Right forelimb (tissue), 1 donor: ENCODE data around the gene NR5A1.

Experiments used
- DNase-seq: peaks from one replicate; pipeline ENCODE4 v3.0.0-alpha.2; 2018

The NR5A1 gene

DNA sequence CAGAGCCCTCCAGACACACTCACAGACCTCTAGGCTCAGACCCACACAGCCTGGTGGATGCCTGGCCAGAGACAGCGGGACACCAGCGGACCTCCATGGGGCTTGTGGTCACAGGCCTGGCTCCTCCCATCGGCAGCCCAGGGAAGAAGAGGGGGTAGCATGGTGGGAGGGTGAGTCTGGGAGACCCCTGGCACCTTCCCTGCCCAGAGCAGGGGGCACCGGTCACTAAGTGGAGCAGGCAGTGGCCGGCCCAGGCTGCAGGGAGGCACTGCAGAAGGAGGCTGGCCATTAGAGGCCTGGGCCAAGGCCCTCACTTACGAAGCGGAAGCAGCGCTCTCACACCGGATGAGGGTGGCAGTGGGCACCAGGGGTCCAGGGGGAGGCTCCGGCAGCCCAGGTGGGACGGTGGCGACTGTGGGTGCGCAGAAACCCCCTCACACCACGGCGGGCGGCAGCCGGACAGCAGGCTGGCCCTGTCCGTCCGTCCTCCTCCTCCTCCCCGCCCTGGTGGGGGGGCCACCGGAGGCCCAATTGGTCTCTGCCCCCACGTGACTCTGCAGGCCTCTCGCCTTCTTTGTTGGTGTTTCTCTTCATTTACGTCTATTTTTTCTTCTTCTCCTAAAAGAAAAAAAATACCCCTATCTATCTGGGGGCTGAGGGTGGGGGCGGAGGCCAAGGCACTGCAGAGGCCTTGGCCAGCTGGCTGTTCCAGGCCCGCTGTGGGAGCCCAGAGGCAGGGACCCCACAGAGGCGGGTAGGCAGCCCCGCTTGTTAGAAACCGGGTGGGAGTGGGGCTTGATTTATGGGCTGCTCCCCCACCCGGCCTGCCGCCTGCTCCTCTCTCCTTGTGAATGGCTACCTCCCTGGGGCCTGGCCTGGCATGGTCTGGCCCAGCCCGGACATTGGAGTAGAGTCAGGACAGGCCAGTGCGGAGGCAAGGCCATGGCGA, at the start of gene NR5A1:
TSS of gene NR5A1 (minus strand) at position 469 of the 949 bp plus-strand sequence. CDS start 4,004 bp downstream, outside the sequence.
- no peak for DNase-seq

DNA sequence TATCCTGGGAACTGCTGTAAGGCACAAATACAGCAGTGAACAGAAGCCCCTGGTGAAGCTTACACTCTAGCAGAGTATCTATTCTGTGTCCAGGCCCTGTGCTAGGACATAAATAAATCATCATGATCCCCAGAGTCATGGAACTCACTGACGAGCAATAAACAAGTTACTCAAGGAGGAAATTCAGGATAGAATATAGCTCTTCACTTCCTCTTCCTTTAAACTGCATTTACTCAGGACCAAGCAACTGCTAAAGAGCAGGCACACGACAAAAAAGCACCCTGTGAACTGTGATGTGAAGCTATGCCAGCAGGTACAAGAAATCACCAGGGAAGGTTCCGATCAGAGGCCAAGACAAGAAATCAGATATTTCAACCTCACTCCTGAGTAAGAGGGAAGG, 47.8 kb upstream of the NR5A1 start:
- DNase-seq = no peak

DNA sequence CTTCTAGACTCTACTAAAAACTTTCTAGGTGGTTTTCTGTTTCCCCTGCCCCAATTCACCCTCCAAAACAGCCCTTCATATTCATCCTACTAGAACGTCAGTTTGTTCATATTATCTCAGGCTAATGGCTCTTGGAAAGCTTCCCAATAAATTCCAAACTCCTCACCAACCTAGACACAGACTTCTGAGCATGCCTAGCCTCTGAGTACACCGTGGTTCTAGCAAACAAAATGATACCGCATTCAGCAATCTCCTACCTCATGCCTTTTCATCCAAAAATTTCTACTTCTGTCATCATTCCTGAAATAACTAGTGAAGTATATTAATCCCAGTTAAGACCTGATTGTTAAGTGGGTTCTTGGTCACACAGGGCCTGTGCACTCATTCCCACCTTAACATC, 46.5 kb upstream of the NR5A1 start:
- no peak for DNase-seq

DNA sequence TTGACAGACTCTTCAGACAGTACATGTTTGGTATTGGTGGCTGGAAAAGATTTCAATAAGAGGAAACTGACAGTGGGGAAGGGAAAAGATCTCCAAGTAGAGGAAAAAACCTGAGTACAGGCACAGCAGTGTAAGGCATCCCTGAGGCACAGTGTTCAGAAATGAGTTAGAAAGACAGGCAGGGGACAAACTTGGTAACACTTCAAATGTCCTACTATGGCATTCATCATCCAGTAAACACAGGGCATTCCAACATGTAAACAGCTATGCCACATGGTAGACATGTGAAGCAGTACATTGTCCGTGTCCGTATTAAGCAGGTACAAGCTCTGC, 45.0 kb upstream of the NR5A1 start:
- DNase-seq = no peak

DNA sequence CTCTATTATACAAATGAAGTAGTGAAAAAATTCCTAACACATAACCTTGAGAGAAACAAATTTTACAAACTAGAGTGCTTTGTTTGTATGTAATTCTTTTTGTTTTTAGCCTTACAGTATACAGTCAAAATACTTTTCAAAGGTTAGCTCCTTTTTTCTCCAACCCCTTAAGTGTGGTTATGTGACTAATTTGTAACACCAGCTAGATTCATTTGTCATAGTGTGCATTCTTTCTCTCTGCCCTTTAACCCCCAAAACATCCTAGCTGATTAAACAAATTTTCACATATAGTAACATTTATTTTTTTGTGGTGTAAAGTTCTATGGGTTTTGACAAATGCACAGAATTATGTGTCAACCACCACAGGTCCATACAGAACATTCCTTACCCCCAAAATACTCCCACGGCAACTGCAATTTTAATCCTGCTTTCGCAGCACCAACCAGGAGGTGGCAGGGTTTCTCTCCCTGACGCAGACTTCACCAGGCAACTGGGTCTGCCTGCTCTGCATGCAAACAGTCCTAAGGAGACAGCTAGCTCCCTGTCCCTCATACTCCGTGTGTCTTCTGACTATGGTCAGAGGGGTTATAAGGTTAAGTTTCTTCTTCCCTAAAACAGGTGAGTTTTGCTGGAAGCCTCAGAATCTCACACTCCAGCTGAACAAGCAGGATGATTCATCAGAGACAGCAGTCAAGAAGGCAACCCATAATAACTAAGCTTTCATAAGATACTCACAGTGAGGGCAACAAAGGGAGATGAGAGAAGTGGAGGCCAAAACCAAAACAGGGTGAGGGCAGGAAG, 44.5 kb upstream of the NR5A1 start:
- DNase-seq = peak; percentile 54

DNA sequence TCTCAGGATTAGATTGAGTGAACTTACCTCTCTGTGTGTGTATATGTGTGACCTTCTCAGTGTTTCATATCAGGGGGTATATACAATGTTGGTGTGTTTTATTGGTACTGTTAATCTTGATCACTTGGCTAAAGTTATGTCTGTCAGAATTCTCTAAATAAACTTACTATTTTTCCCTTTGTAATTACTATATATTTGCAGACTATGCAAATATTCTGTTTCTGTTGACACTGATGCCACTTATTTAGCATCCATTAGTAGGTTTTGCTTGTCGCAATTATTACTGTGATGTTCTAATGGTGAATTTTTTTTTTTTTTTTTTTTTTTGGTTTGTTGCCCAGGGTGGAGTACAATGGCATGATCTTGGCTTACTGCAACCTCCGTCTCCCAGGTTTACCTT, 42.9 kb upstream of the NR5A1 start:
- DNase-seq = no peak

DNA sequence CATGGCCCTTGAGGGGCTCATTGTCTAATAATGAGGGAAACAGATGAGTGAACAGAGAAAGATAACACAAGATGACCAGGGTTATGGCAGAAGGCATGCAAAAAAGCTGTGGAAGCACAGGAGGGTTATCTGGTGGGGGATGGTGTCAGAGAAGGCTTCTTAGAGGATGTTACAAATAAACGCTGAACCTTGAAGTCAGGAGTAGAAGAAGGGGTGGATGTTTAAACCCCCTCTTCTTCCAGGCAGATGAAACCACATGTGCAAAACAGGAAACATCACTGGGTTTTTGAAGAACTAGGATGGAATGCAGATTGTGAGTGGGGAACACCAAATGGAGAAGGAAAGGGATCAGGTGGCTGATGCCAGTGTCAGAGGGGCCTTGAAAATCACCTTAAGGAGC, 41.8 kb upstream of the NR5A1 start:
- no peak for DNase-seq

DNA sequence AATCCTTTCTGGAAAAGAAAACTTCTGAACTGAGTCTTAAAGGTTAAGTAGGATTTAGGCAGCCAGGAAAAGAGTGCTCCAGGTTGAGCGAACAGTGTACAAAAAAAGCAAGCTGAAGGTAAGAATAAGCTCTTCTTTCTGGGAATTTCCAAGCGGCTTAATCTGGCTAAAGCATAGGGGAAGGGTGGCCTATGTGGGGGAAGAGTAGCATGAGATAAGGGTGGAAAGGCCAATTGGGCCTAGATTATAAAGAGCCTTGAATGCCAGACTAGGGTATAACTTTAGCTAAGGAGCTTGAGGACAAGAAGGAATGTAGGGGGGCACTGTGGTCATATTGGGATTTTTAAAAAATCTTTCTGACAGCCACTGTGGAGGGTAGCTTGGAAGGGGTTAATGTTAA, 37.3 kb upstream of the NR5A1 start:
- DNase-seq = no peak

DNA sequence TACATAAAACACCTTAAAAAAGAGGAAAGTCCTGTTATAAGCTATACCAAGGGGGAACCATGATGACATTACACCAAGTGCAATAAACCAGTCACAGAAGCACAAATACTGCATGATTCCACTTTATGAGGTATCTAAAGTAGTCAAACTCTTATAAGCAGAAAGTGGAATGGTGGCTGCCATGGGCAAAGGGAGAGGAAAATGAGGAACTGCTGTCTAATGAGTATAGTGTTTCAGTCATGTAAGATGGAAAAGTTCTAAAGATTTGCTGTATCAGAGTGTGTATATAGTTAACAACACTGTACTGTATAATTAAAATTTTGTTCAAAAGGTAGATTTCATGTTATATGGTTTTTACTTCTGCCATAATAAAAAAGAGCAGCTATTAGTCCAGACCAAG, 34.6 kb upstream of the NR5A1 start:
- no peak for DNase-seq

DNA sequence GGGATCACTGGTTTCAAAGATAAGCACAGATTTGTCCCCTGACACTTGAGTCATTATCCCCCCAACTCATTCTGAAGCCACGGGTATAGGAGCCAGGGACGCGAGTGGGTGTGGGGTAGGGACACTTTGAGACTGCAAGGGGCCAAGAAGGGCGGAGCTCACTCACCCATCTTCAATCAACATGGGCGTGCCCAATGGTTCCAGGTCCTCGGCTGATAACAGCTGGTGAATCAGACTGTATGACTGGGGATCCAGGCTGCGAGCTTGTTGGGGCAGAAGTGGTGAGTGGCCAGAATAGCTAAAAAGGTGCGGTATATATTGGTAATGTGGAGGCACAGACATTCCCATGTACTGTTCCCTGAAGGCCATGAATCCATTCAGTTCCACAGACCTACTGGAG, 30.7 kb upstream of the NR5A1 start:
- DNase-seq = no peak

DNA sequence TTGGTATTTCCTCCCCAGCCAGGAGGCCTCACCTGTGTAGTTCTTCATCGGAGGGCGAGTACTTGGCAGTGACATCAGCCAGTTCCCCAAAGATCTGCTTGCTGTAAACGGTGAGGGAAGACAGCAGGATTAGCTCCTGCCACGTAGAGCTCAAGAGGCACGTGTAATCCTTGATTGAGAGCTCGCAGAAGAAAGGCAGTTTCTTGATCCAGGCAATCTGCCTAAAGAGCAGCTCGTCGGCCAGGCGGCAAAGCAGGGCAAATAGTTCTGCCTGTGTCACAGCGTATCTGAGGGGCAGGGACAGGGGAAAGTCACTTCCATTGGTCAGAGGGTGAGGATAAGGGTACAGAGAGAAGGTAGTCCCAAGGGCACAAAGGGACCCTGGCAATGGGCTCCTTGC, 28.6 kb upstream of the NR5A1 start:
- no peak for DNase-seq

DNA sequence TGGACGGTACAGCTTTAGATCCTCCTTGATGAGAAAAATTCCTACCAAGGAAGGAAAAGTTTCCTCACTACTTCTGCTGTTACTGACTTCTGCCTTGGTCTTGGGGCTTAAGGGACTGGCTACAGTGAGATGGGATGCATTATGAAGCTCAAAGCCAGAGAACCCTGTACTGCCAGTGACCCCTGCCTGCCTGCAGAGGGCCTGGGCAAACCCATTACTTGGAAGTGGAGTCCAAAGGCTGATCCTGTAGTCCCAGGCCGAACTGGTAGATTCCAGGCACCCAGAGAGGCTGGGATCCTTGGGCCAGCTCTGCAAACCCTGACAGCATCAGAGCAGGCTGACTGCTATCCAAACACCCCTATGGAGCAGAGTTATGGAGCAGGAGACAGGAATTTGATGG, 25.7 kb upstream of the NR5A1 start:
- no peak for DNase-seq

DNA sequence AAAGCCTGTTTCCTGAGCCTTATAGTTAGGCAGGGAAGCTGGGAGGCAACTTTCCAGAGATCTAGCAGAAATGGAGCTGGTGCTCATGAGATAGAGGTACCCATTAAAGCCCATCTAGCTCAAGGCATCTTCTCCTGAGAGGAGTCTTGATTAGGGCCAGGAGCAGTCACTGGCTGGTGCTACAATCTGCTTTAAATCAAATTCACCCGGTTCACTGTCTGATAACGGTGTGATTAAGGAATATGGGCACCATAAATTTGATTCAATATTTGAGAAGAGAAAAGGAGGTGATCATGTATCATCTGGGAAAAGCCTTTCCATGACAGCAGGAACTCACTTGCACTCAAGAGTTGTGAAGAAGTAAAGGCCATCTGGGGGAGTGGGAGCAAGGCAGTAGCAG, 23.9 kb upstream of the NR5A1 start:
- no peak for DNase-seq

DNA sequence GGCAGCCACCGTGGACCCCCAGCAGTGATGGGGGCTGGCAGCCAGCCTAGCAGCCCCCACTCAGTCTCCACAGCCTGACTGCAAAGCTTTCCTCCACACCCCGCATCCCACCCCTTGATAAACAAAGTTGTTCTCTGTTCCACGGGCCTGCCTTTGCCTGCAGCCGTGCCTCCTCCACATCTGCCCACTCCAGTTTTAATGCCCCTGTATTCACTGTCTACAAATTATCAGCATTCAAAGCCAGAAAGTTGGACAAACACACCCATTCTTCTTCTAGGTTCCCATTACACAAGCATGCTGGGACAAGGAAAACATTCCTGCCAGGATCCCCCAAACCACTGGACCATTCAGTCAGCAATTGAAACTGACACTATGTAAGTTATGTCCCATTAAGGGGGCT, 23.0 kb upstream of the NR5A1 start:
- no peak for DNase-seq

DNA sequence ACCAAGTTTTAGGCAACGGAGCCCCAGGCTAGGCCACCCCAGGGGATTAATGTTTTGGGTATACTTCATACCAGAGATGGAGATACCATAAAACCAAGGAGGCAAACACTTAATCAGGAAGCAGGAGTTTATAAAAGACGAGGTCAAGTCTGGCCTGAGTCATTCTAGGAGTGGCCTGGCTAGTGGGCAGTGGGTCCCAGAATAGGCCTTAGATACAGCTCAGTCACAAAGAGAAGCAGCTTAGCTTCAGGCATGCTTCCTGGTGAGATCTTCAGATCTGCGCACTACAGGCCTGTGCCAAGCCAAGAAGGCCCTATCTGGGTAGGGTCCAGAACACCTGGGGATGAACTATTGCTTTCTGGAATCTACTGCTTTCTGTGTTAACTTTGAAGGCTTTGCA, 20.6 kb upstream of the NR5A1 start:
- DNase-seq = no peak

DNA sequence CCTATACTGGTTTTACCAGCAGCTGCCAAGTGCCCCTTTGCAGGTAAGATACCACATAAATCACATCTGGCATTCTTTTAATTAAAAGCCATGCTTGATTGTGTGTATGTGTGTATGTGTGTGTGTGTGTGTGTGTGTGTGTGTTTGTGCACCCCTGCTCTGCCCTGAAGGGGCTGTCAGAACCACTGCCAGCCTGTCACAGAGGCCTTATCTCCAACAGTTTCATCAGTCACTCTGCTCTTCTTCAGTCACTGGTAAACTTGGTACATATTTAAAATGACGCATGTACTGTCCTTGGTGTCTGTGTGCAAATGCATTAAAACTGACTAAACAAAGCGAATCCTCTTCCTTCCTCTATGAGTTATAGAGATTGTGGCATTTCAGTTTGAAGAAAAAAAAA, 19.0 kb upstream of the NR5A1 start:
- DNase-seq = no peak

DNA sequence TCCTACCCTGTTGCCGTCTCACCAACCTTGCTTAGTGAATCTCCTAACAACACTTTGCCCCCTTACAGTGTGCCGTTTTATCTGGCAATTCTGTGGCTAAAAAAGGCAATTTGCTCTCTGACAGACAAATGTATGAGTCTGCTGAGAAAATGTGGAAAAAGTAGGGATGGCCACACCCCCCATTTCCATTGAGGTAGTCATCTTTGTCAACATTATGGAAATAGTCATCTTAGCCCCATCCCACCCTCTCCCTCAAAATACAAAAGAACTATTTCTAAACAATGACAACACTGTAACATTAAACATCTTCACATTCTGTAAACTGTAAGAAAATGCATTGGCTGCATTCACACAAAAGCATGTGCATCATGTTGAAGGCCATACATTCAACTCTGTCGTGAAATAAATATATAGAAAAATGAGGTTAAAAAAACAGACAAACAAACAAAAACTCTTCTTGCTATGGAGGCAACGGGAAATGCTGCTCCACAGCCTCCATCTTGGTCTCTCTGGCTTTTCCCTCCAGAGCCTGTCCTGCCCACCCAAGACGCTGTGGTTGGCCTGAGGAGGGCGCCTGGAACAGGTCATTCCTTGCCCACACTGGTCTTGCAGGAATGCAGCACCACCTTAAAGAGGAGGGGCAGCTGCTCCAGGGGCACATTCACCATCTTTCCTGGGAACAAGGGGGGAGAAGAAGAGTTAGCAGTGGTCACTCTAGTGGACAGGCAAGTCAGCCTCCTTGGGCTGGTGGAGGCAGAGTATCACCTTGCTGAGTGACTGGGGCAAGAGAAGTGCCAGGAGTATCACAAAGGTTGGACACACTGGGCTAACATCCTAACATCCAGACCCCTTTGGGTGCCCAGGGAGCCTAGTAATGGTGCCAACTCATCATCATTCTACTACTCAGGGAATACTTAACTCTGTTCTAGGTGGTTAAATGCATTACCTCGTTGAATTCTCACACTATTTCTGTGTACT, 15.2 kb upstream of the NR5A1 start:
- no peak for DNase-seq

DNA sequence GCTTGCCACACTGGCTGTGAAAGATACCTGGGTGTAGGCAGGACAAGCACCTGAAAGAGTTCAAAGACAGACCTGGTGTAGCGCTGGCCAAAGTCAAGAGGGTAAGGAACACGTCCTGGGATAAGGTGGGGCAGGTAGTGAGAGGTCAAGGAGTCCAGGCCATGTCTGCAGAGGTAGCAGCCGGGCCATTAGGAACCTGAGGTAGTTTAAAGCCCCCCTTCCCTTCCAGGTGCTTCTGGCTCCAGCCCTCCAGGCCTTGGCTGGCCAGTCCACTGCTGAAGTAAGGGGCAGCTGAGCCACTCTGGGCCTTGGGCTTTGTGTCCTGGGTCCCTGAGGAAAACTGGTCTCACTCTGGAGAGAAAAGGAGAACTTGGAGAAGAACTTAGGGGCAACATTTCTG, 13.9 kb upstream of the NR5A1 start:
- no peak for DNase-seq

DNA sequence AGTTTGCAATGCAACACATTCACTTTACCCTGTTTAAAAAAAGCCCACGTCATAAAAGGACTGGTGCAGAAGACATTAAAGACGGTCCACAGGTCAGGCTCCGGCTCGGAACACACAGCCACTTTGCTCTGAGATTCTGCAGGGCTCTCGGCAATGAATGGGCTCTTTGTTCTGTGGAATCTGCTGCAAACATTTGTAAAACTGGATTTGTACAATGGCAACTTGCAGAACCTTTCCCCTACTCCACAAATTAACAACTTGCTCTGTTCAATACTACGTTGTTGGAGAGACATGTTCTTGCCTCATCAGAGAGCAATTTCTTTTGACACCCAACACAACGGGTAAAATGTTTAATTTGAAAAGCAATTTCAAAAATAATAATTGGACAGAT, 13.0 kb upstream of the NR5A1 start:
- DNase-seq = no peak

DNA sequence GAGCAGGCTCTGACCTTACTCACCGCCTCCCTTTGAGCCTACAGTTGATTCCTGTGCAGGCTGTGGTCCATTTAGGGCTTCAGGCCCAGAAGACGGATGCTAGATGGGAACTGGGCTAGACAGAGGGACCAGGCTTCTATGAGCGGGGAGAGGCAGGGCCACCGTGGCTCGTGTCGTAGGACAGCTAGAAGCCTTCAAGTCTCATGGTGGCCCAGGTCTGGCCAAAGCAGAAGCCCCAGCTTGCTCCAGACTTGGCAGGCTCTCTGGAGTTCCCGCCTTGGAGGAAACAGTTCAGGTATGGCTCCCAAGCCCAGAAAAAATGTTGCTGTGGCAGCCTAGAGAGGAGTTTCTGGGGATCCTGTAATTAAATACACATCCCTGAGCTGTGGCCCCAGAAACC, 10.9 kb upstream of the NR5A1 start:
- DNase-seq = no peak

DNA sequence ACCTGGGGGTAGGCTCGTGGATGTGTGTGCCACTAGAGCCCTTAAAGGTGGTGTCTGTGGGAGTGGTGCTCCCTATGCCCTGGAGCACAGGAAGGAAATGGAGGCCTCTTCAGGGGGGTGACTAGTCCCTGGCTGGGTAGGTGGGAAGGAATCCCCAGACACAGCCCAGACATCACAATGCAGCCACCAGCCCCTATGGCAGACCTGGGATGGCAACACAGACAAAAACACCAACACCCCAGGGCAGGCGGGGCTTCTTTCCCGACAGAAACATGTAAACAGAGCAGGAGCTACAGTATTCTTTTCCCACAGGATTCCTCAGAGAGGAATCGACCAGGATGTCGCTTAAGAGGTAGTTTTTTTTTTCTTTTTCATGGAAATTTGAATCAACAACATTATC, 10.4 kb upstream of the NR5A1 start:
- DNase-seq = no peak

DNA sequence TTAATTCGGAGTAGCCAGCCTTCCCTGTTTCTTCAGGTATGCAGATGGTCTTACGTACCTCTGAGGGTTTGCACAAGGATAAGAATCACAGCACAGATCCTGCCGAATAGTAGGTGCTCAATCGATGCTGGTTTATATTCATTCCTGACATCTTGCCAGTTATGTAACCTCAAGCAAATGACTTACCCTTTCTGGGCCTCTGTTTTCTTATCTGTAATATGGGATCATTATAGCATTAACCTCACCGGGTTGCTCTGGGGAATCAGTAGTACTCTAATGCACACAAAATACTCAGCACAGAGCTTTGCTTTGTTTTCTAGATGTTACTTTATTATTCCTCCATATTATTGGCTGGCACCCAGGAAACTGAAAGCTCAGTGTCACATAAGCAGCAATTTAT, 7.7 kb upstream of the NR5A1 start:
- no peak for DNase-seq

DNA sequence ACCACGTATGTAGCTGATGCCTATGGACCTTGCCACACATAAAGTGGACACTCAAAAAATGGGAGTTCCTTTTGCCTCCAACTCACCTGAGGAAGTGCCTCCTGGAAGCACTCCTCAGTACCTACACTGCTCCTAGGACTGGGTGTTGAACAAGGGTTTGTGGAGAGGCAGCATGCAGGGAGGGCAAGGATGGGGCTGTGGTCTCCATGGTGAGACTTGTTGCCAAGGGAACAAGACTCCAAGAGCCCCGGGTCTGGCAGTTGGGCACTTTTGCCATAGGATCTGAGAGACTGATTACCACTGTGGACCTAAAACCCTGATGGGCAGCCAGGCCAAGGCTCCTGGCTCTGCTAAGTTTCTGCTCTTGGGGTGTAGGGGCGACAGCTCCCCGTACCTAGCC, 6.9 kb upstream of the NR5A1 start:
- DNase-seq = no peak
